Measurements from ENCODE around the gene IRF8. TPM values are rescaled to one million over a fixed set of nuclear protein-coding genes. Genes with fewer than 3 reads are reported as not detected.

The IRF8 gene
- total RNA-seq, 1 experiment from 2014 or later = 0.28 TPM

DNA sequence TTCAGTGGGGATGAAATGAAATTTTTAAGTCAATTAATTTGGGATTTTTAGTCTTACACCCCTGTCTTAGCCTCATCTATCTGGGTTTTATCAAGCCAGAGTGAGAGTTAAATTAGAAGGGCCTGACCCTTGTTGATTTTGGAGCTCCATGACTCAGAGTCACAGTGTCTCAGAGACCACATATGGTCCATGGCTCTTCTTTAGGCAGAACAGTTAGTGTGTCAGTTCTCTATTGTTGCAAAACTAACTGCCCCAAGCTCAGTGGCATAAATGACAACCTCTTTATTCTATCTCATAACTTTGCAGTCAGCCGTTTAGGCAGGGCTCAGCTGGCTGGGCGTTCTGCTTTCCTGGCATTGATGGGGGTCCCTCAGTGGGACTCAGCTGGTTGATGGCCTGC is 44.7 kb downstream of the IRF8 start:
- Mint-ChIP-seq H3K27me3 (ENCODE audit: low read depth) (peaks cover 60% of the 10 kb centered on the region), H3K27ac (no peak overlapping the region)
- no CpG with 5 or more reads among the region's 2 CpGs for WGBS (ENCODE audit: extremely low coverage, insufficient read length, low lambda C conversion rate)

More for the DNA sequence above, 44.7 kb downstream of the IRF8 start:
- Histone ChIP-seq H3K14ac (ENCODE audit: insufficient read depth, low read length) (no peak overlapping the region), H3K23ac (ENCODE audit: insufficient read length, low read depth, low read length) (no peak overlapping the region), H3K18ac (ENCODE audit: insufficient read length, low read depth, low read length) (no peak overlapping the region), H2BK15ac (ENCODE audit: low read depth, low read length) (no peak overlapping the region), H3K4ac (ENCODE audit: low read depth, low read length) (no peak overlapping the region), H3K9me3 (ENCODE audit: control insufficient read depth, low read depth, low read length) (no peaks in the 10 kb centered on the region), H2BK120ac (ENCODE audit: low read depth, low read length, poor library complexity, severe bottlenecking) (no peak overlapping the region), H3K27ac (ENCODE audit: insufficient read length, low read depth, low read length) (no peak overlapping the region), H3K79me2 (ENCODE audit: insufficient read depth, low read length) (no peaks in the 10 kb centered on the region), H3K4me2 (ENCODE audit: insufficient read depth, insufficient read length, low read length) (no peak overlapping the region), H4K8ac (replicated peaks; ENCODE audit: insufficient read length, low read depth, low read length) (no peak overlapping the region), H3K23me2 (ENCODE audit: insufficient read length, low read depth, low read length, poor library complexity, severe bottlenecking) (no peaks in the 10 kb centered on the region), H2BK12ac (ENCODE audit: insufficient read length, low read depth, low read length) (no peak overlapping the region), H3K9ac (ENCODE audit: extremely low read depth, insufficient read length, low read length) (no peak overlapping the region), H3K79me1 (ENCODE audit: insufficient read depth, low read depth, low read length, poor library complexity, severe bottlenecking) (no peaks in the 10 kb centered on the region), H4K5ac (ENCODE audit: insufficient read length, low read depth, low read length) (no peak overlapping the region), H3K4me1 (ENCODE audit: insufficient read depth, low read length) (no peaks in the 10 kb centered on the region), H2BK5ac (ENCODE audit: insufficient read length, low read length) (no peak overlapping the region), H2AFZ (ENCODE audit: low read length) (no peak overlapping the region), H4K20me1 (ENCODE audit: control insufficient read depth, insufficient read depth, insufficient read length) (no peaks in the 10 kb centered on the region), H2AK5ac (ENCODE audit: insufficient read length, low read length) (no peak overlapping the region), H4K91ac (ENCODE audit: insufficient read length, low read depth, low read length) (no peak overlapping the region), H3K27me3 (ENCODE audit: insufficient read depth, low read length) (no peaks in the 10 kb centered on the region; the same call in 1 of the 2 replicates), H3T11ph (ENCODE audit: low read length) (no peak overlapping the region), H3K56ac (ENCODE audit: insufficient read length, low read depth, low read length) (no peak overlapping the region), H2BK20ac (ENCODE audit: low read depth, low read length, poor library complexity, severe bottlenecking) (no peak overlapping the region)
- Mint-ChIP-seq H3K9me3 (peaks cover 4 to 5% of the 10 kb centered on the region in 2 experiments; a peak in 2 of 5 replicates), H3K4me3 (no peak overlapping the region), H3K36me3 (ENCODE audit: insufficient read depth in 1 of 3, low read depth in 3 of 3) (no peaks in the 10 kb centered on the region), H3K4me1 (peaks cover 3 to 7% of the 10 kb centered on the region in 2 experiments; a peak in 2 of 4 replicates)
- DNase-seq = no peak
- no peak for TF ChIP-seq CTCF (conservative IDR thresholded peaks at IDR 0.05)

Measured in H9 (cell line).